Right atrium auricular region (tissue), 2 donors: ENCODE data around the gene EPN2. TPM values are rescaled to one million over a fixed set of nuclear protein-coding genes. Genes with fewer than 3 reads are reported as not detected.
A peak's percentile ranks its signal among the peaks of the same experiment; 100 is the strongest.

Source experiments
- DNase-seq: peaks from one replicate; pipeline ENCODE4 v3.0.0-alpha.2; 2019; ENCODE audit warnings: low spot score
- H3K27ac ChIP-seq, 2 donors: fragments of 200-600 bp; sonication (generic); 1 replicate in 1 of 2; 2 replicates in 1 of 2; pipeline ENCODE4 v1.5.1; 2016 to 2019
- H3K27me3 ChIP-seq, 2 donors: fragments of 200-600 bp; sonication (generic); one replicate each; pipeline versions ENCODE4 v1.5.1 to v1.6.0; 2017 to 2019
- H3K36me3 ChIP-seq: fragments of 200-600 bp; sonication (generic); one replicate; pipeline ENCODE4 v1.5.1; 2016
- H3K4me1 ChIP-seq, 2 donors: fragments of 200-600 bp; sonication (generic); one replicate each; pipeline versions ENCODE4 v1.5.1 to v1.6.0; 2017 to 2019
- H3K4me3 ChIP-seq, 2 donors: fragments of 200-600 bp; sonication (generic); 1 replicate in 1 of 2; 2 replicates in 1 of 2; pipeline ENCODE4 v1.5.1; 2017 to 2019; ENCODE audit warnings: mild to moderate bottlenecking in 1 of 2, moderate library complexity in 1 of 2
- H3K9me3 ChIP-seq, 2 donors: fragments of 200-600 bp; sonication (generic); one replicate each; pipeline ENCODE4 v1.5.1; 2019
- CTCF ChIP-seq, 2 donors: fragments of 200-600 bp; sonication (generic); IDR thresholded peaks; one replicate each; pipeline ENCODE4 v1.5.1; 2019; ENCODE audit warnings: antibody characterized with exemption in 2 of 2
- total RNA-seq, 2 donors: library from RNA; depleted of rRNA; stranded (reverse); fragments of >200 nt; gene quantifications; one replicate each; pipeline ENCODE4 v1.1.0, GENCODE V29; 2016

EPN2 gene
- total RNA-seq, 2 donors from 2014 or later, result 68.0 to 73.1 TPM

GRCh38 chr17:19262650-19263631 lies 25.8 kb downstream of the EPN2 start:
- no peaks in the 10 kb centered on the region for H3K36me3 ChIP-seq
- H3K27ac ChIP-seq, result peak overlapping the region; percentile 75 to 85
- DNase-seq, result no peak
- H3K9me3 ChIP-seq, result no peaks in the 10 kb centered on the region
- H3K4me3 ChIP-seq, result no peak overlapping the region
- no peaks in the 10 kb centered on the region for H3K27me3 ChIP-seq
- TF ChIP-seq CTCF (IDR thresholded peaks at IDR 0.05), result no peak
- H3K4me1 ChIP-seq, result peaks cover 4 to 91% of the 10 kb centered on the region in 2 donors

GRCh38 chr17:19263641-19264051 lies 26.5 kb downstream of the EPN2 start:
- Histone ChIP-seq H3K36me3 (no peaks in the 10 kb centered on the region), H3K27me3 (no peaks in the 10 kb centered on the region), H3K27ac (peak overlapping the region; percentile 75 to 85), H3K4me1 (peaks cover 4 to 91% of the 10 kb centered on the region in 2 donors), H3K9me3 (no peaks in the 10 kb centered on the region), H3K4me3 (no peak overlapping the region)
- DNase-seq, result no peak
- no peak for TF ChIP-seq CTCF (IDR thresholded peaks at IDR 0.05)

- peaks cover 4 to 94% of the 10 kb centered on the region in 2 donors for H3K4me1 ChIP-seq
- peak overlapping the region; percentile 75 to 85 for H3K27ac ChIP-seq
- TF ChIP-seq CTCF (IDR thresholded peaks at IDR 0.05), result no peak
- no peaks in the 10 kb centered on the region for H3K27me3 ChIP-seq
- no peaks in the 10 kb centered on the region for H3K9me3 ChIP-seq
- DNase-seq, result no peak
- H3K36me3 ChIP-seq, result no peaks in the 10 kb centered on the region
- no peak overlapping the region for H3K4me3 ChIP-seq
Measured at GRCh38 chr17:19264268-19264667, 27.1 kb downstream of the EPN2 start.

GRCh38 chr17:19264681-19265080 lies 27.5 kb downstream of the EPN2 start:
- DNase-seq, result no peak
- Histone ChIP-seq H3K9me3 (no peaks in the 10 kb centered on the region), H3K36me3 (no peaks in the 10 kb centered on the region), H3K4me3 (no peak overlapping the region), H3K4me1 (peaks cover 4 to 94% of the 10 kb centered on the region in 2 donors), H3K27ac (peak overlapping the region; percentile 75 to 85), H3K27me3 (no peaks in the 10 kb centered on the region)
- TF ChIP-seq CTCF (IDR thresholded peaks at IDR 0.05), result no peak

- no peaks in the 10 kb centered on the region for H3K36me3 ChIP-seq
- no peak for DNase-seq
- peaks cover 4 to 94% of the 10 kb centered on the region in 2 donors for H3K4me1 ChIP-seq
- no peaks in the 10 kb centered on the region for H3K9me3 ChIP-seq
- H3K27me3 ChIP-seq, result no peaks in the 10 kb centered on the region
- TF ChIP-seq CTCF (IDR thresholded peaks at IDR 0.05), result no peak
- H3K27ac ChIP-seq, result peak overlapping the region; percentile 75 to 85
- no peak overlapping the region for H3K4me3 ChIP-seq
Measured at GRCh38 chr17:19265755-19266154, 28.6 kb downstream of the EPN2 start.
